ENCODE measurements around the gene OXCT1. TPM values are rescaled to one million over a fixed set of nuclear protein-coding genes. Genes with fewer than 3 reads are reported as not detected.
A peak's percentile ranks its signal among the peaks of the same experiment; 100 is the strongest.

Gene OXCT1
- total RNA-seq: 10 to 100 TPM; 65.0 to 70.5 TPM

- Mint-ChIP-seq H3K4me1 (ENCODE audit: low read depth) (peaks cover 55% of the 10 kb centered on the region), H3K27ac (peak within 1 kb of the TSS; percentile 94), H3K27me3 (no peaks in the 10 kb centered on the region), H3K4me3 (peak within 1 kb of the TSS; percentile 87), H3K9me3 (no peaks in the 10 kb centered on the region), H3K36me3 (ENCODE audit: low read depth) (peaks cover 15% of the 10 kb centered on the region)
- POLR2A ChIA-PET: interaction anchor here (0.7 to 1.8 kb wide), 7 partner anchors 12 to 115 kb away, joined by 3 to 19 read pairs (median 4); partner anchors contain the start of gene RIMOC1
- intact Hi-C loops (cut with micrococcal nuclease): loop anchor here (2.0 to 5.0 kb wide), 2 partner anchors 35 to 52 kb away; partner anchors contain the start of gene RIMOC1
- ATAC-seq (peak; percentile 93), DNase-seq (peak; percentile 95)
- CTCF ChIA-PET: interaction anchor here (0.7 to 1.1 kb wide), 3 partner anchors 10 to 60 kb away, joined by 3 to 4 read pairs (median 4); no protein-coding TSS in a partner anchor
- TF ChIP-seq, protein P1, sequence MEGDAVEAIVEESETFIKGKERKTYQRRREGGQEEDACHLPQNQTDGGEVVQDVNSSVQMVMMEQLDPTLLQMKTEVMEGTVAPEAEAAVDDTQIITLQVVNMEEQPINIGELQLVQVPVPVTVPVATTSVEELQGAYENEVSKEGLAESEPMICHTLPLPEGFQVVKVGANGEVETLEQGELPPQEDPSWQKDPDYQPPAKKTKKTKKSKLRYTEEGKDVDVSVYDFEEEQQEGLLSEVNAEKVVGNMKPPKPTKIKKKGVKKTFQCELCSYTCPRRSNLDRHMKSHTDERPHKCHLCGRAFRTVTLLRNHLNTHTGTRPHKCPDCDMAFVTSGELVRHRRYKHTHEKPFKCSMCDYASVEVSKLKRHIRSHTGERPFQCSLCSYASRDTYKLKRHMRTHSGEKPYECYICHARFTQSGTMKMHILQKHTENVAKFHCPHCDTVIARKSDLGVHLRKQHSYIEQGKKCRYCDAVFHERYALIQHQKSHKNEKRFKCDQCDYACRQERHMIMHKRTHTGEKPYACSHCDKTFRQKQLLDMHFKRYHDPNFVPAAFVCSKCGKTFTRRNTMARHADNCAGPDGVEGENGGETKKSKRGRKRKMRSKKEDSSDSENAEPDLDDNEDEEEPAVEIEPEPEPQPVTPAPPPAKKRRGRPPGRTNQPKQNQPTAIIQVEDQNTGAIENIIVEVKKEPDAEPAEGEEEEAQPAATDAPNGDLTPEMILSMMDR (IDR thresholded peaks at IDR 0.05): no peak
Measured at GRCh38 chr5:41869724-41870626, at the start of gene OXCT1. TSS of gene OXCT1 (minus strand) at chr5:41870425. CDS start at chr5:41870358, 67 bp downstream.

GRCh38 chr5:41918105-41918504 lies 47.9 kb upstream of the OXCT1 start:
- Mint-ChIP-seq H3K27ac (peak overlapping the region; percentile 44), H3K9me3 (no peaks in the 10 kb centered on the region), H3K36me3 (ENCODE audit: low read depth) (peaks cover 44% of the 10 kb centered on the region), H3K27me3 (no peaks in the 10 kb centered on the region), H3K4me3 (no peak overlapping the region), H3K4me1 (ENCODE audit: low read depth) (peaks cover 19% of the 10 kb centered on the region)
- no peak for DNase-seq
- TF ChIP-seq, protein P1 (IDR thresholded peaks at IDR 0.05): no peak
- CTCF ChIA-PET: no interaction called here
- POLR2A ChIA-PET: no interaction called here
- no peak for ATAC-seq
- intact Hi-C loops (cut with micrococcal nuclease): no loop called here

DNA sequence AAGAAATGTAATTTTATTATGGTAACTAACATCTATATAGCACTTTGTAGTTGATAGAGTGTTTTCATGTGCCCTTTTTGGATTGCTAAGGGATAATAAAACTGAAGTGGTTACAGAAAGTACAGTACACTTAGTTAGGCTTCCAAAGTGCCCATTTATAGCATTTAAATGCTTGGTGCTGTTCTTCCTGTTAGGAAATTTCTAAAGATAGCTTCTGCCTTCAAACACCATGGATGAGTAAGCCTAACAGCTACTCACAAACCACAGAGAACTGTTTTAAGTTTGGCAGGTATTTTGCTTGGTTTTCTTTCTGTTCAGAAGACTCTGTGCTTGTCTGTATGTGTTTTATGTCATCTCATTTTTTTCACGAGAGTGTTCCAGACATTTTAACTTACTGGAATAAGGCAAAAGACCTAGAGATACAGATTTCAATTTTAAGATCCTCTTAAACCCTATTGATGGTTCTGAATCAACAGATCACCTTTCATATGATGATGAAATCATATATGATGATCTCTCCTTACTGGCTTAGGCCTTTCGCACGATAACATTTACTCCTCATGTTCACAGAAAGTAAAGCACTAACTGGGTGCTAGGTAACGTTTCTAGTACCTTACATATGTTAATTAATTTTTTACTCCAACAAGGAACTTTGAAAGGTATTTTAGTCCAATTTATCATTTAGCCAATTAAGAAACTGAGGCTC lies 38.3 kb upstream of the OXCT1 start:
- ChIA-PET POLR2A (no interaction called here), CTCF (interaction anchor here (1.2 to 1.5 kb wide), 2 partner anchors 17 to 52 kb away, joined by 3 to 5 read pairs; partner anchors contain the start of gene FBXO4)
- TF ChIP-seq, protein P1 (IDR thresholded peaks at IDR 0.05): no peak
- H3K27me3 Mint-ChIP-seq: peaks cover 3% of the 10 kb centered on the region
- no peaks in the 10 kb centered on the region for H3K9me3 Mint-ChIP-seq
- no peak for DNase-seq
- peaks cover 42% of the 10 kb centered on the region for H3K4me1 Mint-ChIP-seq (ENCODE audit: low read depth)
- H3K4me3 Mint-ChIP-seq: no peak overlapping the region
- peaks cover 54% of the 10 kb centered on the region for H3K36me3 Mint-ChIP-seq (ENCODE audit: low read depth)
- peak overlapping the region; percentile 63 for H3K27ac Mint-ChIP-seq
- no peak for ATAC-seq
- intact Hi-C loops (cut with micrococcal nuclease): no loop called here

GRCh38 chr5:41906151-41906550 lies 35.9 kb upstream of the OXCT1 start:
- Mint-ChIP-seq H3K27me3 (peaks cover 3% of the 10 kb centered on the region), H3K4me1 (ENCODE audit: low read depth) (peaks cover 43% of the 10 kb centered on the region), H3K36me3 (ENCODE audit: low read depth) (peaks cover 37% of the 10 kb centered on the region), H3K4me3 (no peak overlapping the region), H3K27ac (no peak overlapping the region), H3K9me3 (no peaks in the 10 kb centered on the region)
- no peak for DNase-seq
- ChIA-PET CTCF (no interaction called here), POLR2A (interaction anchor here (2.9 kb wide), 1 partner anchor 35 kb away, joined by 19 read pairs; the partner anchor contains the start of gene OXCT1)
- no peak for ATAC-seq
- intact Hi-C loops (cut with micrococcal nuclease): no loop called here
- TF ChIP-seq, protein P1 (IDR thresholded peaks at IDR 0.05): no peak
